NCI-H2081 (cell line): ENCODE measurements around the gene STEAP1.
"Not testable (repeated sequence)": the region's sequence is repeated elsewhere in the genome, so short reads cannot be mapped to it uniquely, and the experiment has no call there.

Experiments
- DNase-seq, 2 experiments: peaks; one replicate each; lab custom pipeline; 2025; lab: John Stamatoyannopoulos, UW

STEAP1 gene

DNA sequence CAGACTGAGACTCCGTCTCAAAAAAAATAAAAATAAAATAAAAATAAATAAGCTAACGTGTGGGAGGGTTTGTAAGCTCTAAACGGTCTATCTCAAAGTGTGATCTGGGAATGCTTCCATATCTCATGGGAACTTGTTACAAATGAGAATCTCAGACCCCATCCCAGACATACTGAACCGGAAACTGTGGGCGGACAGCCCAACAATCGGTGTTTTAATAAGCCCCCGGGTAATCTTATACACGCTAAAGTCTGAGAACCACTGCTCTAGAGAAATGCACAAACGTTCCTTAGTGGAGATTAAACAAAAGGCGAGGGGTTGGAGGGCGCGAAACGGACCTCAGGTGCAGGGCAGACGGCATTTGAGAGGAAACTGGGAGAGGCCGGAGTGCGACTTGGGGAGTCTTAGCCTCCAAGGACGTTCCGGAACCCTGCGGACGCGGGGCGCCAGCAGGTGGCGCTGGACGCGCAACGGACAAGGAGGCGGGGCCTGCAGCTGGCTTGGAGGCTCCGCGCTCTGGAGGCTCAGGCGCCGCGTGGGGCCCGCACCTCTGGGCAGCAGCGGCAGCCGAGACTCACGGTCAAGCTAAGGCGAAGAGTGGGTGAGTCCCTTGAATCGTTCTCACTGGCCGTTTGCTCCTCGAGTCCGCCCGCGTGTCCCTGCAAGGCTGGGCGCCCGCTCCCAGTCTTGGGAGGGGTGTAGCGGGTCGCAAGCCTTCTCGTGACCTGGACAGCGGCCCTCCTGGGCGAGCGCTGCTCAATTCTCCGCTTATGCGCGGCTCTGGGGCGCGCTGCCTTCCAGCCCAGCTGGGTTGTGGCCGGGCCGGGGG, at the start of gene STEAP1:
Gene STEAP1 (plus strand): TSS at position 527 of the 829 bp plus-strand sequence. CDS start 5,320 bp downstream, outside the sequence.
- peak; percentile 85 to 88 for DNase-seq

- DNase-seq: peak in 1 of 2 experiments; percentile 6
Observed at GRCh38 chr7:90114972-90115371, 39.3 kb upstream of the STEAP1 start.

GRCh38 chr7:90118551-90119177, 35.6 kb upstream of the STEAP1 start:
- not testable (repeated sequence) for DNase-seq

DNA sequence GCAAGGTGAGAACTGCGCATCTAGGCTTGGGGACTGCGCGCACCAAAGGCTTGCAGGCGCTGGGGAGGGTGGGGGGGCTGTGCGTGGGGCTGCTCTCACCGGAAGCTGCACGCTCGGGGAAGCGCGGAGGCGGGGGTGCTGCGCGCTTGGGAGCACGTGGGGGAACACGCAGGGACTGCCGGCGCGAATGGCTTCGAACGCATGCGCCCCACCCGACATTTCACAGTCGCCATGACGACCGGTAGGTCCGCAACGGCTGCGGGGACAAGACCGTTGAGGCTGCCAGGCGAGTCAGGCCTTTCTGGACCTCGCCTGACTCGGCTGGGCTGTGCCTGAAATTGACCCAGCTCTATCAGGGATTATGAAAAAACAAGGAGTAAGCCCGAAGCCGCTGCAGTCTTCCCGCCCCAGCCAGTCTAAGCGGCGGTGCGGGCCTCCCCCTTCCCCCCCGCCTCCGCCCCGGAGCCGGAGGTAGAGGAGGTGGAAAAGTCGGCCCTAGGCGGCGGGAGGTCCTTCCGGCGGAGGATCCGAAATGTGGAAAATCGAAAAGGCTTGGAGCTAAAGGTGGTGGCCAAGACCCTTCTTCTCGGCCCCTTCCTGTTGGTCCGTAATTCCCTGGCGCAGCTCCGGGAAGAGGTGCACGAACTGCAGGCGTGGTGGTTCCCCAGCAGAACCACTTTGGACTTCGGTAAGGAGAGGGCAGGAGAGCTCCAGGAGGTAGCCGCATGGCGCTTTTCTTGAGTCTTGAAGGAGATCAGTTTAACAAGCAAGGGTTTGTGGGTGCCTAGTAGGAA, 34.9 kb upstream of the STEAP1 start:
- DNase-seq: peak; percentile 74 to 80

- not testable (repeated sequence) for DNase-seq
Observed at GRCh38 chr7:90120205-90120604, 34.1 kb upstream of the STEAP1 start.

- not testable (repeated sequence) for DNase-seq
Observed at GRCh38 chr7:90131746-90132145, 22.5 kb upstream of the STEAP1 start.

- not testable (repeated sequence) for DNase-seq
Observed at GRCh38 chr7:90147079-90147960, 6.9 kb upstream of the STEAP1 start.

DNA sequence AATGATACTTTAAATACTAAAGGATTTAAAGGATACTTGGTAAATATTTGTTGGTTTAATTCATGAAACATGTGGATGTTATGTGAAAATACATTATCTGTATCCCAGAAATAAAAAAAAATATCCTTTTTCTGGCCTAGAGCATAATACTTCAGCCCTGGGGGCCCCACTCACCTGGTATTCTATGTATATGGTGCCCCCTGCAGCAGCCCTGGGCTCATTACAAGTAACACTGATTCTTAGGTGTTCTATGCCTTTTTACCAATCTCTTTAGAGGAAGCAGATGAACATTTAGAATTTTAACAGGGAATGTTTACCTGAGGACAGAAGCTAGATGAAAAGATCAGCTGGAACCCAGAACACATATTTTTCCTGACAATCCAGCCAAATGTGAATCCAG, 4.8 kb upstream of the STEAP1 start:
- DNase-seq: peak; percentile 41 to 61

DNA sequence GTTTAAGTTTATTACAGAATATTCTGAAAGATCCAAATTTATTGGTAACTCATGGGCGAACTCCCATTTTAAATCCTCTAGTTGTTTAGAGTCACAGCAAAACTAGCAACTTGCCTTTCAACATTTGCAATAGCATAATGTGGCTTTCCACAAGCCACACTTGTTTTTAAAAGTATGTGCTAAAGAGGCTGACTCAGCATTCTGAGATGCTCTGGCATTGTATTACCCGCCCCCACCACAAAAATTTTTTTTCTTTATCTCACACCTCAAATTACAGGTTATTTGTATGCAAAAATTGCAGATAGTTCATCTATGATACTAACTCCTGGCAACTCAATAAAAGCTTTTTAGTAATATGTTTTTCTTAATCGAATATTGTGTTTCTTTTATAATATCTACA, 2.4 kb upstream of the STEAP1 start:
- not testable (repeated sequence) for DNase-seq

GRCh38 chr7:90152642-90153253, 1.5 kb upstream of the STEAP1 start:
- peak; percentile 3 to 62 for DNase-seq

DNA sequence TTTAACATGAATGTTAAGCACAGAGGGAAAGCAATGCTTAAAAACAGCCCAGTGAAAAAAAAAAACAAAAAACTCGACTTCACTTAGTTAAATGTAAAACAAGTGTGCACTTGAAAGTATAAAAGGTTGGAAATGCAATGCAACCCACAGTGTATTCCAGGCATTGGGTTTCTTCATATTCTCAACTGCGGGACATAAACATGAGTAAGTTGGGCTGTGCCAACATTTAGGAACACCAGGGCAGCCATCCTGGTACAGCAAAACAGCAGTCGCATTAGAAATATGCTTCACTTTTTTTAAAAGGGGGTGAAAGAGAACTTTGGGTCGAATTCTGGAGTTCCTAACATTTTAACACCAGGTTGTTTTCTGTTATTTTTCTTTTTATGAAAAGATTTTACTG, 937 bp downstream of the STEAP1 start:
- DNase-seq: no peak

DNA sequence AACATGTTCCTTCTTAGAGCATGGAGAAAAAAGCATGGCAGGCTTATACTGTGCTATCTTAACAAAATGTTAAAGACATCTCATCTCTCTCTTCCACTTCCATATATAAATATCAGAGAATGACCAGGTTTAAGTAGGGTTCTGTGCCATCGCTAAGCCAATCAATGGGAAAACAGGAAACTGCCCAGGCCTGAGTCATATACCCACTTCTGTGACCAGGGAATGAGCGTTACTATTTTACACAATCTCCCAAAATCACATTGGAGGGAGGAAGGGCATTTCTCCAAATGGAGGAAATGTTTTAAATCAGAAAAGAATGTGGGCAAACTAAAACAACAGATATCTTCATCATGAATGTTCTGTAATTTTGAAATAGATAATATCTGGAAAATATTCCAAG, 3.1 kb downstream of the STEAP1 start:
- not testable (repeated sequence) for DNase-seq

DNA sequence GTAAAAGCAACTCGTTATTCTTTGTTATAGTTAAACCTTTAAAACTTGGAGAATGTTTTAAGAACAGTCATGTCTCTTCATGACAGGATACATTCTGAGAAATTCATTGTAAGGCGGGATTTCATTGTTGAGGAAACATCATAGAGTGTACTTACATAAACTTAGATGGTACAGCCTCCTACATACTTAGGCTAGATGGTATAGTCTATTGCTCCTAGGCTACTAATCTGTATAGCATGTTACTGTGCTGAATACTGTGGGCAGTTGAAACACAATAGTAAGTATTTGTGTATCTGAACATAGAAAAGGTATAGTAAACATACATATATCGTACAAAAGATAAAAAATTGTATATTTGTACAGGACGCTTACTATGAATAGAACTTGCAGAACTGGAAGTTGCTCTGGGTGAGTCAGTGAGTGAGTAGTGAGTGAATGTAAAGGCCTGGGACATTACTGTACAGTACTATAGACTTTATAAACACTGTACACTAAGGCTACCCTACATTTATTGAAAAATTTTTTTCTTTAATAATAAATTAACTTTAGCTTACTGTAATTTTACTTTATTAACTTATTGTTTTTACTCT, 3.6 kb downstream of the STEAP1 start:
- DNase-seq: not testable (repeated sequence)

GRCh38 chr7:90163534-90163933, 9.3 kb downstream of the STEAP1 start:
- DNase-seq: no peak

- no peak for DNase-seq
Observed at GRCh38 chr7:90165724-90166123, 11.5 kb downstream of the STEAP1 start.

DNA sequence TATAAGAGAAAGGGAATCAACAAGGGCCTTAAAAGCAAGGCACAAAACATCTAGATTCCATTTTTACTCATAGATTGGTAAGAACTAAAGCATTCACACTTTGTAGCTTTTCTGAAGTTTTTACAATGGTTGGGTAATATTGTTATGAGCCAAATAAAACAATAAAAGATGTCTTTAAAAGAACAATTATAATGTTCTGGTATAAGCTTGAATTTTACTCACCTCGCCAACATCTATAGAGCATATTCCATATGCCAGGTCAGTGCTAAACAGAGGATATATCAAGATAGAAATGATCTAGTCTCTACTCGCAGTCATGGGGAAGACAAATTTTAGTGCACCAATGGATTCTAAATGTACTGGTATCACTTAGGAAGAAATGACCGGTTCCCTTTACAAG, 11.9 kb downstream of the STEAP1 start:
- DNase-seq: no peak

DNA sequence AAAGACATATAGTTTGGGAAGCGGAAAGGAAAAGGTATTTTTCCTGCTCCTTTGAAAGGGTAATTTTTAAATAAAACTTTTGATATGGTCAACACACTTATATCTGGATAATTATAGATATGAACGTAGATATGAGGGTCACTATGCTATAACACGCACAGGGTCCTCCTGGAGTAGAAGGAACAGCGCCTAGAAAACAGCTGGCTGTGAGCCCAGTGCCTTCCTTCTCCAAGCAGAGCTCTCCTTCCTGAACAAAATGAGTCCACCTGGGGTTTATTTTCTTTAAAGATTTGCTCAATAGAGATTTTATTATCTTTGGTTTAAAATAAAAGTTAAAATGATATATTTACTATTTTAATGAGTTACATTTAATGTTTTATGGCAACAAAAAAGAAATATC, 13.1 kb downstream of the STEAP1 start:
- no peak for DNase-seq

DNA sequence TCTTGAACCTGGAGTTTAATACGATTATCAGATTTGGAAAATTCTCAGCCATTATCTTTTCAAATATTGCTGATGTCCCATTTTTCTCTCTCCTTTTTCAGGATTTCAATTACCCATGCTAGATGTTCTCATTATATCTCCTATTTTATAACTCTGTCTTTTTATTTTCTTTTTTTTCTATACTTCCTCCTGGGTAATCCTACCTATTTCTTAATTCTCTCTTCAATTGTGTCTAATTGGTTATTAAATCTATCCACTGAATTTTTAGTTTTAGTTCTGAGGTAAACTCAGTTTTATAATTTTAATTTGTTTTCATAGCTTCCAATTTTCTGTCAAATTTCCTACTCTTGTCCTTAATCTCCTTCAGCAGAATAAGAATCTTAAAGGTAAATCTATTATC, 15.6 kb downstream of the STEAP1 start:
- DNase-seq: no peak

DNA sequence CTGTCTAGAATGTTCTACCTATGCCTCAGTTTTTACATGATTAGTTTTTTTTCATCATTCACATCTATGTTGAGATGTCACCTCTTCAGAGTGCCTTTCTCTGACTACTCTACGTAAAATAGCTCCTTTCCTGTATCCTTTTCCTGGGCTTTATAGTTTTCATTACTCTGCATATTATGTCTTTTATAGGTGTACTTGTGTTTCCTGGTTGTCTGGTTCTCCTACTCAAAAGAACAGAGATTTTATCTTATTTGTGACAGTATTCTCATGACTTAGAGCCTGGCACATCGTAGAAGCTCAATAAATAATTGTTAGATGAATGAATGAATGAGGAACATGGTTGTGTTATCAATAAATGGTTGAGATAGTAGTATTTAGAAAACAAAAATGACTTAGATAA, 17.9 kb downstream of the STEAP1 start:
- DNase-seq: no peak

DNA sequence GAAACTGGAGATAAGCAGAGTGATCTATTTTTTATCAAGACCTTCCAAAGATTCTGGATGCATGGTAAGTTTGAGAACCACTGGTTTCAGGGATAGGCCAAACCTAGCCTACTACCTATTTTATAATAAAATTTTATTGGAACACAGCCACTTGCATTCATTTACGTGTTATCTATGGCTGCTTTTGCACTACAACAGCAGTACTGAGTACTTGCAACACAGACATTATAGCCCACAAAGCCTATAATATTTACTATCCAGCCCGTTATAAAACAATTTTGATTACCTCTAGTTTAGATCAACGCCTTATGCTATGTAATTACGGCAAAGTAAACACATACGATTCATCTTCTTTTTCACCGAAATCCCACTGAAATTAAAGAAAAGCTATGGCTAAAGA, 18.4 kb downstream of the STEAP1 start:
- no peak for DNase-seq
